ENCODE results near the gene SPG7.

The SPG7 gene

GRCh38 chr16:89599451-89599858 is 91.3 kb downstream of the SPG7 start:
- Histone ChIP-seq H3K27me3 (ENCODE audit: insufficient read depth, low read length, poor library complexity) (no peaks in the 10 kb centered on the region), H3K4me2 (ENCODE audit: insufficient read depth, low read length) (no peak overlapping the region), H3K4me3 (ENCODE audit: low read depth in 1 of 2, low read length in 2 of 2) (no peak overlapping the region), H2AFZ (ENCODE audit: low read depth, low read length) (no peak overlapping the region), H3K9ac (ENCODE audit: low read depth, low read length) (no peak overlapping the region), H3K27ac (ENCODE audit: low read length) (no peak overlapping the region; the same call in 1 of the 2 replicates), H4K20me1 (ENCODE audit: insufficient read depth, low read length) (0 out of 2 replicates have a peak, but pooled peaks cover 3% of the 10 kb centered on the region), H3K79me2 (ENCODE audit: insufficient read depth, low read length) (no peaks in the 10 kb centered on the region), H3K9me3 (ENCODE audit: insufficient read depth, low read length, severe bottlenecking) (no peaks in the 10 kb centered on the region), H3K36me3 (ENCODE audit: insufficient read depth, low read length) (peaks cover 9% of the 10 kb centered on the region), H3K4me1 (ENCODE audit: insufficient read depth, low read length) (peaks cover 21% of the 10 kb centered on the region)
- DNase-seq (peak; percentile 56), ATAC-seq (ENCODE audit: insufficient read depth, low read depth) (peak; percentile 39)
- TF ChIP-seq, protein P1, sequence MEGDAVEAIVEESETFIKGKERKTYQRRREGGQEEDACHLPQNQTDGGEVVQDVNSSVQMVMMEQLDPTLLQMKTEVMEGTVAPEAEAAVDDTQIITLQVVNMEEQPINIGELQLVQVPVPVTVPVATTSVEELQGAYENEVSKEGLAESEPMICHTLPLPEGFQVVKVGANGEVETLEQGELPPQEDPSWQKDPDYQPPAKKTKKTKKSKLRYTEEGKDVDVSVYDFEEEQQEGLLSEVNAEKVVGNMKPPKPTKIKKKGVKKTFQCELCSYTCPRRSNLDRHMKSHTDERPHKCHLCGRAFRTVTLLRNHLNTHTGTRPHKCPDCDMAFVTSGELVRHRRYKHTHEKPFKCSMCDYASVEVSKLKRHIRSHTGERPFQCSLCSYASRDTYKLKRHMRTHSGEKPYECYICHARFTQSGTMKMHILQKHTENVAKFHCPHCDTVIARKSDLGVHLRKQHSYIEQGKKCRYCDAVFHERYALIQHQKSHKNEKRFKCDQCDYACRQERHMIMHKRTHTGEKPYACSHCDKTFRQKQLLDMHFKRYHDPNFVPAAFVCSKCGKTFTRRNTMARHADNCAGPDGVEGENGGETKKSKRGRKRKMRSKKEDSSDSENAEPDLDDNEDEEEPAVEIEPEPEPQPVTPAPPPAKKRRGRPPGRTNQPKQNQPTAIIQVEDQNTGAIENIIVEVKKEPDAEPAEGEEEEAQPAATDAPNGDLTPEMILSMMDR (IDR thresholded peaks at IDR 0.05; ENCODE audit: borderline replicate concordance, extremely low read depth, low read length, poor library complexity, severe bottlenecking): peak; percentile 59
- no peak for TF ChIP-seq EZH2 (IDR thresholded peaks at IDR 0.05; ENCODE audit: borderline replicate concordance, low read depth, low read length, severe bottlenecking)

DNA sequence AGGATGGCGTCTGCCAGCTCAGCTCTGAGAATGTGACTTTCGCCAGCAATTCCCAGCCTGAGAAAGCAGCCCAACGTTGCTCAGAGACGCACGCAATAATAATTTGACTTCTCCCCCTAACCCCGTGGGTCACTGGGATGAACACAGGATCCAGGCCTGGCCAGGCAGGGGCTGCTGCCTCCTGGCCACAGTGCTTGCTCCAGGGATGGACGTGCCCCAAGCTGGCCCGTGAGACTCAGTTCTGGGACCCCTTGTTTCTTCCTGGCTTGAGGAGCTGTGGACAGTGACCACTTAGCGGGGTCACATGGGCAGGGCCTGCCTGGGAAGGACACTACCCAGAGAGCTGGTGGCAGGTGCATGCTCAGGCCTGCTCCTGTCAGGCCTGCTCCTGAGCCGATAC is 91.7 kb downstream of the SPG7 start:
- Histone ChIP-seq H3K27ac (ENCODE audit: low read length) (no peak overlapping the region), H3K9ac (ENCODE audit: low read depth, low read length) (no peak overlapping the region), H3K27me3 (ENCODE audit: insufficient read depth, low read length, poor library complexity) (no peaks in the 10 kb centered on the region), H3K4me2 (ENCODE audit: insufficient read depth, low read length) (no peak overlapping the region), H4K20me1 (ENCODE audit: insufficient read depth, low read length) (0 out of 2 replicates have a peak, but pooled peaks cover 3% of the 10 kb centered on the region), H2AFZ (ENCODE audit: low read depth, low read length) (no peak overlapping the region), H3K36me3 (ENCODE audit: insufficient read depth, low read length) (peaks cover 9% of the 10 kb centered on the region), H3K4me1 (ENCODE audit: insufficient read depth, low read length) (peaks cover 23% of the 10 kb centered on the region), H3K9me3 (ENCODE audit: insufficient read depth, low read length, severe bottlenecking) (no peaks in the 10 kb centered on the region), H3K4me3 (ENCODE audit: low read depth in 1 of 2, low read length in 2 of 2) (no peak overlapping the region), H3K79me2 (ENCODE audit: insufficient read depth, low read length) (no peaks in the 10 kb centered on the region)
- ATAC-seq (ENCODE audit: insufficient read depth, low read depth) (no peak), DNase-seq (no peak)
- TF ChIP-seq, protein P1 (IDR thresholded peaks at IDR 0.05; ENCODE audit: borderline replicate concordance, extremely low read depth, low read length, poor library complexity, severe bottlenecking): no peak
- no peak for TF ChIP-seq EZH2 (IDR thresholded peaks at IDR 0.05; ENCODE audit: borderline replicate concordance, low read depth, low read length, severe bottlenecking)

GRCh38 chr16:89600427-89600826 is 92.2 kb downstream of the SPG7 start:
- peaks cover 5% of the 10 kb centered on the region for H3K36me3 ChIP-seq (ENCODE audit: insufficient read depth, low read length)
- H3K9ac ChIP-seq (ENCODE audit: low read depth, low read length): no peak overlapping the region
- no peak for TF ChIP-seq EZH2 (IDR thresholded peaks at IDR 0.05; ENCODE audit: borderline replicate concordance, low read depth, low read length, severe bottlenecking)
- TF ChIP-seq, protein P1 (IDR thresholded peaks at IDR 0.05; ENCODE audit: borderline replicate concordance, extremely low read depth, low read length, poor library complexity, severe bottlenecking): no peak
- no peaks in the 10 kb centered on the region for H3K9me3 ChIP-seq (ENCODE audit: insufficient read depth, low read length, severe bottlenecking)
- no peak for ATAC-seq (ENCODE audit: insufficient read depth, low read depth)
- H2AFZ ChIP-seq (ENCODE audit: low read depth, low read length): no peak overlapping the region
- H3K4me3 ChIP-seq (ENCODE audit: low read depth in 1 of 2, low read length in 2 of 2): no peak overlapping the region
- H3K4me2 ChIP-seq (ENCODE audit: insufficient read depth, low read length): no peak overlapping the region
- H3K27ac ChIP-seq (ENCODE audit: low read length): no peak overlapping the region
- peaks cover 24% of the 10 kb centered on the region for H3K4me1 ChIP-seq (ENCODE audit: insufficient read depth, low read length)
- no peaks in the 10 kb centered on the region for H3K79me2 ChIP-seq (ENCODE audit: insufficient read depth, low read length)
- H4K20me1 ChIP-seq (ENCODE audit: insufficient read depth, low read length): 0 out of 2 replicates have a peak, but pooled peaks cover 3% of the 10 kb centered on the region
- no peaks in the 10 kb centered on the region for H3K27me3 ChIP-seq (ENCODE audit: insufficient read depth, low read length, poor library complexity)
- DNase-seq: no peak
